ENCODE results near the gene TTC21B.
"Not testable (repeated sequence)": the region's sequence is repeated elsewhere in the genome, so short reads cannot be mapped to it uniquely, and the experiment has no call there.

Gene TTC21B

DNA sequence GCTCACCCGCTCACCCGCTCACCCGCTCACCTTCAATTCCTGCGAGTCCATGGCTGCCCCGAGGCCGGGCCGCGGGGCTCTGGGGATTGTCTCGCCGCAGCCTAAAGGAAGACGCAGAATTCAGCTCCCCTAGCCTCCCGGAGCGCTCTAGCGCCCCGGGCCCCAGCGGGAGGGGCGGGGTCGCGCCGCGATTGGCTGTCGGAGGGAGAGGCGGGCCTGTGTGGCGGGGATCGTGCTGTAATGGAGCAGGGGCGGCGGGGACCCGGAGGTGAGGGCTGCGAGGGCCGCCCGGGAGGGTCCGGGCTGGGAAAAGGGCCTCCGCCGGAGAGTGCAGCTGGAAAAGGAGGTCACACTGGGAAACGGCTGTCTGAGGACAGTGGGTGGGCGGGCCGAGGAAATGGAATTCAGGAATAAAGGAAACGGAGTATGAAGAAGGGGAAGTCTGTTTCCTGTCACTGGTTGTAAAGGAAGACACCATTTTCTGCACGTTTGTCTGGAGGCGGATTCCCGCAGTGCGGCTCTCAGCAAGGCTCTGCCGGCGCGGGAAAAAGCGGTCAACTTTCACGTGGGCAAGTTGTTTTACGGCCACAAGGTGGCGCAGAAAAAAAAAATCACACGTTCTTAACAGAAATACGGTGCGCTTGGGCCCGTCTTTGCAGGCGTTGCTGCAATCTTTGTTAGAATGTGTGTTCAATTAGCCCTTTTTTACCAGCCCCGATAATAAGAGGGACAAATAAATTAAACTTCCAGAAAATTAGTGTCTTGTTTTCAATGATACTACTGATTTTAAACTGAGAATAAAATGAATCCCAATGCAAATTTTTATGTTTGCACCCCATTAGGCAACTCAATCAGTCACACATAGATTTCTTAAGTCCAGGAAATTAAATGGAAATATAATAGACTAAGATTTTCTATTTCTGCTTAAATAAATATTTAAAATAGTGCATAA lies at the start of gene TTC21B:
TSS of gene TTC21B (minus strand) at position 122 of the 952 bp plus-strand sequence. CDS start at position 51, 71 bp downstream.
- peak; percentile 90 for DNase-seq

DNA sequence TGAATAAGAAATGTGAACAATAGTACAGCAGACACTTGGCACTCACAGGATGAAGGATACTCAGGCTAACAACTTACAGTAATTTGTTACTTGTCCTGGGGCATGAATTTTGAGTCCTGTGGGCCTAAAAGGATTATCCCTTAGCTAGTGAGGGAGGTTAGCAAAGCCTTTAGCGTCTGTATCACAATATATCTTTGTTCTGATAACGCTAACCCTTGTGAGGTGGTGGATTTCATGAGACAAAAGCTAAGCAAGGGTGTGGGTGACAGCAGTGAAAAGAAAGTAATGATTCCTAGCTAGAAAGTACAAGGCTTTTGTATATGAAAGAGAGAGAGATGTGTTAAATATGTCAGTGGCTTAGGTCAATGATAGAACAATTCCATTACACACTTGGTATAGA lies 46.8 kb upstream of the TTC21B start:
- no peak for DNase-seq

DNA sequence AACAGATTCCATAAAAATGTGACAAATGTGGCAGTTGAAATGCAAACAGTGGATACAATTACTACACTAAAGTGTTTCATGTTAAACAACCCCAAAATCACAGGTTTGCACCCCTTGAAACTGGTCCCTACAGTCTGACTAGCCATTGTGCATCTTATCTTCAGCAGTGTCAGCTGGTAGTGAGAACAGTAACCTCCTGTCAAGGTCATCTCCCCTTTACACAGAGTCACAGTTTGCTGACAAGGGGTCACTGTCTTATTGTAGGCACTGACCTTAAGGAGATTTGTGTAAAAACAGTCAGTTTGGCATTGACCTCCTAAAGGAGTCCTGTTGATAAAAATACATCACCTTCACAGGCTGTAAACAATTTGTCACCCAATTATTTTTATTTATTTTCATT lies 37.3 kb upstream of the TTC21B start:
- no peak for DNase-seq

DNA sequence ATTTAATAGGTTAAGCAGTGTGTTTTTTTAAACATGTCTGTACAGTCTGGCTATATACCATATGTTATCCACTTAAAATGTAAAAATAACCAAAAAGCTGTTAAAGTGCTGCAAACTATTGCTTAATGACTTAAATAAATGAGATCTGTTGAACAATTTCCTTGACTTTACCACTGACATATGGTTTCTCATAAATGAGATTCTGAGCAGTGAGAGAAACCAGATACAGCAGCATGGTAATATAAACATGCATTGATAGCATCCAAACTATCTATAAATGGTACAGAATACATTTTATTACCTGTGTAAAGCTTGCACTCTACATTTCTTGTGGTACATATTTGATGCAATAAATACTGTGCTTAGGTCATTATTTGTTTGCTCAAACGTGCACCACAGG lies 36.3 kb upstream of the TTC21B start:
- no peak for DNase-seq

DNA sequence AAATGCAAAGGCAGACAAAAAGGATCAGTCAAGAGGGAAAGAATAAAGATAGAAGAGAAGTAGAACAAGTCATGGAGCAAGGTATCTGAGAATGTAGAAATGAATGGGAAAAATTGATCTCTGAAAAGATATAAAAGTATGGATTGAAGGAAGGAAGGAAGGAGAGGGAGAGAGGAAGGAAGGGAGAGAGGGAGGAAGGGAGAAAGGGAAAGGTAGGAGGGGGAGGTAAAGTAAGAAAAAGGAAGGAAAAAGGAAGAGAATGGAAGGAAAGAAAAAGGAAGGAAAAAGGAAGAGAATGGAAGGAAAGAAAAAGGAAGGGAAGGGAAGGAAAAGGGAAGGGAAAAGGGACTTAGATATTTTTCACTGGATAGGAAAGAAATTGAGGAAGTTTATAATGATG lies 31.5 kb upstream of the TTC21B start:
- DNase-seq, result no peak

DNA sequence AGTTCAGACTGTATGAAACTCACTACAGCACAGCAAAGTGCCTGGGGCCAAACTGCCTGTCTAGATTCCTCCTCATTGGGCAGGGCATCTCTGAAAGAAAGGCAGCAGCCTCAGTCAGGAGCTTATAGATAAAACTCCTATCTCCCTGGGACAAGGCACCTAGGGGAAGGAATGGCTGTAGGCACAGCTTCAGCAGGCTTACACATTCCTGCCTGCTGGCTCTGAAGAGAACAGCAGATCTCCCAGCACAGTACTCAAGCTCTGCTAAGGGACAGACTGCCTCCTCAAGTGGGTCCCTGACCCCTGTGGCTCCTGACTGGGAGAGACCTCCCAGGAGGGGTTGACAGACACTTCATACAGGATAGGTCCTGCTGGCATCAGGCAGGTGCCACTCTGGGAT lies 18.6 kb upstream of the TTC21B start:
- not testable (repeated sequence) for DNase-seq

DNA sequence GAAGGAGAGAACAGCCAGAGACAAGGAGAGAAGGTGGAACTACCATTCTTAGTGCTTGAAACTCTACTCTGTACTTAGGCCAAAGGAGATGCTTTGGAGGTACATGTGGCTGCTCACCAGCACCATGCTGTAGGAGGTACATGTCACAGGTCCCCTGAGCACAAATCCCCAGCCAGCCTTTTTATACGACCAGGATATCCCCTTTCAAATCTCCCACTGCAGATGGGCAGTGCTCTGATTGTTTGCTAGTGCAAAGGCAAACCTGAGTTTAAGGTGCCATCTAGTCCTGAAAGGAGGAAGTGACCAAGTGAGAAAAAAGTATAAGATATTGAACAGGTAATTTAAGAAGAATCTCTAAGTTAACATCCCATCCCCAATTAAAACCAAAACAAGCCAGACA lies 17.1 kb upstream of the TTC21B start:
- DNase-seq, result no peak

DNA sequence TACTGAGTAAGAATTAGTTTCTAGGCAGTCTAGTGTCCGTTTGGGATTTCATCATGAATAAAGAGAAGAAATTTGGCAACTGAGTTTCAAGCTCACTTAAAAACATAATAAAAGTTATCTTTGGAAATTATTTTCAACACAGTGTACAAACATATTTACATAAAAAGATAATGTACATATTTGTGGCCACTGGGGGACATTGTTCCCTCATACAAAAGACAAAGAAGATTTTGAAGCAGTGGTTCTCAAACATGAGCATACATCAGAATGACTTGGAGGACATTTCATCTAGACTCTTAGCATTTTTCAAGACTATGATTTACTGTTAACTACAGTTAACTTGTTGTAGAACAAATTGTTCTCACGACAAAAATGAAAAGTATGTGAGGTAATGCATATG lies 15.7 kb upstream of the TTC21B start:
- DNase-seq, result no peak

DNA sequence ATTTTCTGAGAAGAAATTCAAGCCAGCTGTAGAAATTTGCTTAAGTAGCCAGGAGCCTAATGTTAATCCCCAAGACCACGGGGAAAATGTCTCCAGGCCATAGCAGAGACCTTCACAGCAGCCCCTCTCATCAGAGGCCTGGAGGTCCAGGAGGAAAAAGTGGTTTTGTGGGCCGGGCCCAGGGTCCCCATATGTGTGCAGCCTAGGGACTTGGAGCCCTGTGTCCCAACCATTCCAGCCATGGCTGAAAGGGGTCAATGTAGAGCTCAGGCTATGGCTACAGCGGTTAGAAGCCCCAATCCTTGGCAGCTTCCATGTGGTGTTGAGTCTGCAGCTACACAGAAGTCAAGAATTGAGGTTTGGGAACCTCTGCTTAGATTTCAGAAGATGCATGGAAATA lies 14.2 kb upstream of the TTC21B start:
- no peak for DNase-seq

DNA sequence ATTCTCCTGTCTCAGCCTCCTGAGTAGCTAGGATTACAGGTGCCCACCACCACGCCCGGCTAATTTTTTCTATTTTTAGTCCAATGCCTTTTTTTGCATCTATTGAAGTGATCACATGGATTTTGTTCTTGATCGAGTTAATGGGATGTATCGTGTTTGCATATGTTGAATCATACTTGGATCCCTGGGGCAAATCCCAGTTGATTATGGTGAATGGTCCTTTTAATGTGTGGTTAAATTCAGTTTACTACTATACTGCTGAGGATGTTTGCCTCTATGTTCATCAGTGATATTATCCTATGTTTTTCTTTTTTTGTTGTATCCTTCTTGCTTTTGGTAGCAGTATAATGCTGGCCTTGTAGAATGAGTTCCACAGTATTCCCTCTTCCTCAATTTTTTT lies 8.2 kb upstream of the TTC21B start:
- no peak for DNase-seq

DNA sequence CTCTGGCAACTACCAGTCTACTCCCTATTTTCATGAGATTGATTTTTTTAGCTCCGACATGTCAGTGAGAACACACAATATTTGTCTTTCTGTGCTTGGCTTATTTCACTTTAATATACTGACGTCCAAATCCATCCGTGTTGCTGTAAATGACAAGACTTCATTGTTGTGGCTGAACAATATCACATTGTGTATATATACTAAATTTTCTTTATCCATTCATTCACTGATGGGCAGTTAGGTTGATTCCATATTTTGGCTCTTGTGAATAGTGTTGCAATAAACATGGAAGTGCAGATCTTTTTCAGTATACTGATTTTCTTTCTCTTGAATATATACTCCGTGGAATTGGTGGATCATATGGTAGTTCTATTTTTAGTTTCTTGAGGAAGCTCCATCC lies 5.8 kb upstream of the TTC21B start:
- no peak for DNase-seq

DNA sequence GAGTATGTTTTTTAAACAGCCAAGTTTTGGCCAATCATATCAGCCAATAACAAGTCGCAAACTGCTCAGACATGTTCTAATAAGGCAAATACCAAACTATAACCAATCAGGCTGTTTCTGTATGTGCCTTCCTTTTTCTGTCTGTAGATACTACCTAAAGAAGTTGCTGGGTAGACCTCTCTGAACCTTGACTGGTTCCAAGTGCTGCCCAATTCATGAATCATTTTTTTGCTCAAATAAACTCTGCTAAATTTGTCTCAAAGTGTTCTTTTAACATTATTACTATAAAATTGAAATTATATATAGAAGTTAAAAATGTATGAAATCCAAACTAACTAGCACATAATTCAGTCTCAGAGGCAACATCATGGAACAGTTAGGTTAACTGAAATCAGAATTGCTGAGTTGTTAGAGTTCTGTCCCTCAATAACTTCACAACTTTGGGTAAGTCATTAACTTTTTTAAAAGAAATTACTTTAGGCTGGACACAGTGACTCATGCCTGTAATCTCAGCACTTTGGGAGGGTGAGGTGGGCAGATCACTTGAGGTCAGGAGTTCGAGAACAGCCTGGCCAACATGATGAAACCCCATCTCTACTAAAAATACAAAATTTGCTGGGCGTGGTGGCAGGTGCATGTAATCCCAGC lies 4.9 kb upstream of the TTC21B start:
- DNase-seq, result no peak

DNA sequence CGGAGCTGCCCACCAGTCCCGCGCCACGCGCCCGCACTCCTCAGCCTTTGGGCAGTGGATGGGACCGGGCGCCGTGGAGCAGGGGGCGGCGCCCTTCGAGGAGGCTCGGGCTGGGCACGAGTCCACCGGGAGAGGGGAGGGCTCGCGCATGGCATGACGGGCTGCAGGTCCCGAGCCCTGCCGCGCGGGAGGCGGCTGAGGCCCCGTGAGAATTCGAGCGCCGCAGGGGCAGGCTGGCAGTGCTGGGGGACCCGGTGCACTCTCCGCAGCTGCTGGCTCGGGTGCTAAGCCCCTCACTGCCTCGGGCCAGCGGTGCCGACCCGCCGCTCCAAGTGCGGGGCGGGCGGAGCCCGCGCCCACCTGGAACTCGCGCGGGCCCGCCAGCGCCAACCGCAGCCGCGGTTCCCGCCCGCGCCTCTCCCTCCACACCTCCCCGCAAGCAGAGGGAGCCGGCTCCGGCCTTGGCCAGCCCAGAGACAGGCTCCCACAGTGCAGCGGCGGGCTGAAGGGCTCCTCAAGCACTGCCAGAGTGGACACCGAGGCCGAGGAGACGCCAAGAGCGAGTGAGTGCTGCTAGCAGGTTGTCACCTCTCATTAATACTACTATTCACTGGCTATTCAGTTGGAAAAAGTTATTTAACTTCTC lies 3.6 kb upstream of the TTC21B start:
- no peak for DNase-seq

DNA sequence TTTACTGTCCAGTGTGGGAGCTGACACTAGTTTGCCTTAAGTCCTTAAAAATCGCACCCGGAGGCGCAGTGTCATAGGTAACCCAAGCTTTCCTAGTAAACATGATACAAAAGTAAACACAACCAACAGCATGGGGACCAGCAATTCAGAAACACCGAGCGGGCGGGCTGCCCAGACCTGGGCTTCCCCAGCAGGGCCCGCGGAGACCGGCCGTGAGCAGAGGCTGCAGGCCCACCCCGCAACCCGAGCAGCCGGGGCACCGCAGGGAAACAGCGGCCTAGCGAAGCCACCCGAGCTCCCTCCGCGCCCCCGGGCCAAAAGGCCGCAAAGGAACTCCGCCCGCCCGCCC lies 296 bp downstream of the TTC21B start:
- DNase-seq, result no peak

DNA sequence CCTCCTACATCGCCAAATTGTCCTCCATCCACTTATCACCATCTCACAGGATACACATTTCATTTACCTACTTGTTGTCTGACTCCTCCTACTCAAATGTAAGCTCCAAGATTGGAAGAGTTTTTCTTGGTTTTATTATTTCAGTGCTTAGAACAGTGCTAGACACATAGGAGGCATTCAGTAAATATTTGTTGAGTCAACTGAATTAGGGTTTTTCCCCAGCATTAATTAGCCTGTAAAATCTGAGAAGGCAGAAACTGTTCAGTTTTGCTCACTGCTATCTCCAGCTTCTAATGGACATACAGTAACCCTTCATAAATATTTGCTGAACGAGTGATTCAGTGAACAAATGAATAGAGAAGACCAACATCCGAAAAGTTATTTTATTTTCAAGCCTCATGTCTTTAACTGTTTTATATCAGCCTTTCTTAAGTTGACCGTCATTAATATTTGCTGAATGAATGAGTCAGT lies 800 bp downstream of the TTC21B start:
- DNase-seq, result no peak

DNA sequence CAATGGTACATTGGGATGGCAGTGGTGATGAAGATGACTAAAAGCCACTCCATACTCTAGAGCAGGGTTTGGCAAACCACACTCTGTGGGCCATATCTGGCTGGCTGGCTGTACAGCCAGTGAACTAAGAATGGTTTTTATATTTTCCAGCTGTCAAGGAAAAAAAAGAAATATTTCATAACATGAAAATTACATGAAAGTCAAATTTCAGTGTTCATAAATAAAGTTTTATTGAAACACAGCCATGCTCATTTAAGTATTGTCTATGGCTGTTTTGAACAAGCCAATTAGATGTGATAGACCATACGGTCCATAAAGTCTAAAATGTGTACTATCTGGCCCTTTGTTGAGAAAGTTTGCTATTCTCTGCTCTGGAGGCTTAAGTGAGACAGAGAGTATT lies 1.5 kb downstream of the TTC21B start:
- DNase-seq, result peak; percentile 12

DNA sequence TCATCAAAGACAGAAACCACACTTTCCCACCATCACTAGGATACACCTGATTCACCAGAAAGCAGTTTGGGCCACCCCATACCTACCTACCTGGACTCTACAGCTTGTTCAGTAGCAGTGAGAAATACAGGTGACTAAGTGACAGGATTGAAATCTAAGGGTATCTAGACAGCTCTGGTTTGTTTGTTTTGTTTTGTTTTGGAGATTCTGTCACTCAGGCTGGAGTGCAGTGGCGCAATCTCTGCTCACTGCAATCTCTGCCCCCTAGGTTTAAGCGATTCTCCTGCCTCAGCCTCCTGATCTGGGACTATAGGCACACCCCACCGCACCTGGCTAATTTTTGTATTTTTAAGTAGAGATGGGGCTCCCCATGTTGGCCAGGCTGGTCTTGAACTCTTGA lies 3.1 kb downstream of the TTC21B start:
- no peak for DNase-seq

DNA sequence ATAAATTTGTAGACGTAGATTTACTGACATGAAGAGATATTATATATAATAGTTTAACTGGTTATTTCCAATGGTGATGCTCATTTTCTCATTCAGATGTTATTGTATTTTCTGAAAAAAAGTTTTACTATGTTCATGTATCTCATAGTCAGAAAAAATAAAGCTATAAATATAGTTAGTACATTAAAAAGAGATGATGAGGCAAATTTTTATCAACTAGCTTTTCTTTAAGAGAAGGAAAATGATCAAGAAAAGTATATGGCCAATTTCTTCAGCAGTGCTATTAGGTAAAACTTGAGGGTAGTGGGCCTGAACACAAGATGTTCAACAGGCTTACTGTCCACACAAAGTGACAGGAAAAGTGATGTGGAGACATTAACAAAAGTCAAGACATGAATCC lies 11.7 kb downstream of the TTC21B start:
- no peak for DNase-seq

DNA sequence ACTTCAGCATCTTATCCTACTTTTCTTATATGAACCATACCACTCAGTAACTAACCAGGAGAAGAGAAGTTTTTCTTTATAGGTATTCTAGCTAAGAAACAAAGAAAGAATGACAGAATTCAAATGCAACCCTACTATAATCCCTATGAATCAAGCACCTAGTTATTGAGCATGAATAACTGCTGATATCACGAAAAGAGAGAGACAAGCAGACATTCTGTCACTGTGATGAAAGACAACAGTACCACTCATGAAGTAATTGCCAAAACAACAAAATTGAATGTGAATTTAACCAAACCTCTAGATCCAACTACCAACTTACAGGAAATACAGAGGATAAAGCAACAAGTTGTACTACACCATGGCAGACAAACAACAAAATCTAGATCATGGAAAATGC lies 15.3 kb downstream of the TTC21B start:
- no peak for DNase-seq

DNA sequence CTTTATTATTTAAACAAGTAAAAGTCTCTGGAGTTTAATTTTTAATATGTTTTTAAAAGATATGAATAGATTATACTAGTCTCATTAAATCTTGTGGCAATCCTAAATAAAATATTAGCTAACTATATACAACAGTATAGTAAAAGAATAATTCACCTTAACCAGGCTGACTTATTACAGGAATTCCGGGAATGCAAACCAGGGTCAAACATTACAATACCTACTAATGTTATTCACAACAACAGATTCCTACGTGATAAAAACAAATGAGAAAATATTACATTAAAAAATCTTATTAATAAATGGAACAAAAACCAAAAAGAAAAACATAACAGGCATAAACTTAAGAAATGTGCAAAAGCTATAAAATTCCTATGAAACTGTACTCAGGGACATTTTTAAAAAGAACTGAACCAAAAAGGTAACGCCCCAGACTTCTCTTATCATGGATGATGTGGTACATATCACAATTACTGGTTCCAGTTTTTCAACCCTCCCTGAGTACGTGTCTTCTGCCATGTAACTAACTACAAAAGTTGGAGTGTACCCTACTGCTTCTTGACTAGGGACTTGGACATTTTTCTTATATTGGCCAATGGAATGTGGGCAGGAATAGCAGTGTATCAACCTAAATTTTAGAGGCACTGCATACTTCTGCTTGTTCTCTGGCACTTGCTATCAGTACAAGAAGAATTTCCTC lies 20.2 kb downstream of the TTC21B start:
- no peak for DNase-seq

DNA sequence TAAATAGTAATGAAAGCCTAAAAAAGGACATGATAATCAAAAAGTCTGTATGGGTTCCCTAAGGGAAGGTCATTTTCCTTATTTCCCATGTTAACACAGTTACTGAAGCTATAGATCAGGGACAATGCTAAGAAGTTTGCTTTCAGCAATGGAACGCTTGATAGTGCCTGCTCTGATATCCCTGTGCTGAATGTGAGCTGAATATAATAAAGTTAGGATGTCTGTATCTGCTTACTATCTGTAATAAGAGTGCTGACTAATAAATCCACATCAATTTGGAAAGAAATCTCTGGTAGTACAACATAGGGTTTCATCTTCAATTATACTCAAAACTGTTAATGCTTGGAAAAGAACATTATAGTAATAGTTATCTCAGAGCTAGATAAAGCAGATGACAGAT lies 25.8 kb downstream of the TTC21B start:
- DNase-seq, result no peak

DNA sequence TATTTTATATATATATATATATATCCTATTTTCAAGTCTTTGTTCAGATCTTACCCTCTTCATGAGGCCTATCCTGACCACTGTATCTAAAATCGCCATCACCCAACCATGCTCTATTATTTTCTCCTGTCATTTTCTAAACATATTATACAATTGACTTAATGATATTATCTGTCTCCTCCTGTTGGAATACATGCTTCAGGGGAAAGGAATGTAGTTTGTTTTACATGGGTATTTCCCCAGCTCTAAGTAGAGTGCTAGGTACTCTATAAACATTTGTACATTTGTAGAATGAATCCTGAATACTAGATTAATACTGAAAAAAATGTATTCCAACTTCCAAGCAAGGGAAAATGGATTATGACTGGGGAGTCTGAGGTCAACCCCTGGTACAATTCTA lies 26.2 kb downstream of the TTC21B start:
- no peak for DNase-seq

DNA sequence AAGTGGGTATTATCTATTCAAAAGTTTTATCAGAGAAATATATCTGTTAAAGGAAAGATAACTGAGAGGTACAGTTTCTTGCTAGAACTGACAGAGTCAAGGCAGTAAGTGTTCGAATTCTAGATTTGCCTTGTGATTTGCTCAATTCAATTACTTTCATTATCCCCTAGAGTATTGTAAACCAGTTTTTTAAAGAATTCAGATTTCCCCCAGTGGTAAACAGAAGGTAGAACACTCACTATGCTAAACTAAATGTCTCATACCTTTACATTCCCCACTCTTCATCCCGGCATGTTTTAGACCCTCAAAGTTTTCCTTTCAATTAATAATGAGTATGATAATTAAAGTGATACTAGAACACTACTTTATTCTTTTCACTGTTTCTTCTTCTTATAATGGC lies 28.6 kb downstream of the TTC21B start:
- DNase-seq, result no peak
